ENCODE measurements around the gene CELF2. TPM values are rescaled to one million over a fixed set of nuclear protein-coding genes. Genes with fewer than 3 reads are reported as not detected.

Gene CELF2
- total RNA-seq, 4 donors from 2014 or later = 28.7 to 55.4 (median 35.0) TPM

DNA sequence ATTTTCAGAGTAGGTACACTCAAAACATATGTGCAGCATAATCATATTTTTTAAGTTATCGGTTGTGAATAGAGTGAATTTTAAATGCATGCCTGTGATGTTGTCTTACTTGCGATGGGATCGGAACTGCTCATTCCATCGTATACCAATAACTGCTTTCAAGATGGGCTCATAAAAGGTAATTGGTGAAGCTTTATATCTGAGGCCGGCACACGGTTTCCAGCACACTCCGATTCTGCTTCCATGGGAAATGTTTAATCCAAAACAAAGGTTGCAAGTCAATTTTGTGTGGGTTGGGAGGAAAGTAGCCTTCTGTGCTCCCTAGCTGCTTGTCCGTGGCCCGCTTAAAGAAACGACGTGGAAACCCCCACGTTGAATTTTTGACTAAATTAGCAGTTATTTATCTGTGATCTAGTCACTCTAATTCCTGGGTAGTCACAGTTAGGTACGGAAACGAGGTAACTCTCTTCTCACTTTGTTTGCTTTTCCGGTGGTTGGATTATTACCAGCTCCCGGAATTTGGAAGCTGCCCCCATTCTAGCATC is 10.1 kb upstream of the CELF2 start:
- Histone ChIP-seq H3K9me3 (no peaks in the 10 kb centered on the region), H3K27ac (no peak overlapping the region), H3K4me3 (replicated peaks in 1 of 3) (no peak overlapping the region), H3K27me3 (no peaks in the 10 kb centered on the region), H3K4me1 (no peaks in the 10 kb centered on the region), H3K36me3 (no peaks in the 10 kb centered on the region)
- TF ChIP-seq POLR2A (IDR thresholded peaks at IDR 0.05) = no peak
- TF ChIP-seq, protein P1, sequence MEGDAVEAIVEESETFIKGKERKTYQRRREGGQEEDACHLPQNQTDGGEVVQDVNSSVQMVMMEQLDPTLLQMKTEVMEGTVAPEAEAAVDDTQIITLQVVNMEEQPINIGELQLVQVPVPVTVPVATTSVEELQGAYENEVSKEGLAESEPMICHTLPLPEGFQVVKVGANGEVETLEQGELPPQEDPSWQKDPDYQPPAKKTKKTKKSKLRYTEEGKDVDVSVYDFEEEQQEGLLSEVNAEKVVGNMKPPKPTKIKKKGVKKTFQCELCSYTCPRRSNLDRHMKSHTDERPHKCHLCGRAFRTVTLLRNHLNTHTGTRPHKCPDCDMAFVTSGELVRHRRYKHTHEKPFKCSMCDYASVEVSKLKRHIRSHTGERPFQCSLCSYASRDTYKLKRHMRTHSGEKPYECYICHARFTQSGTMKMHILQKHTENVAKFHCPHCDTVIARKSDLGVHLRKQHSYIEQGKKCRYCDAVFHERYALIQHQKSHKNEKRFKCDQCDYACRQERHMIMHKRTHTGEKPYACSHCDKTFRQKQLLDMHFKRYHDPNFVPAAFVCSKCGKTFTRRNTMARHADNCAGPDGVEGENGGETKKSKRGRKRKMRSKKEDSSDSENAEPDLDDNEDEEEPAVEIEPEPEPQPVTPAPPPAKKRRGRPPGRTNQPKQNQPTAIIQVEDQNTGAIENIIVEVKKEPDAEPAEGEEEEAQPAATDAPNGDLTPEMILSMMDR (IDR thresholded peaks at IDR 0.05) = no peak
- no peak for DNase-seq
- intact Hi-C loops (cut with DNase I) = no loop called here
- 93% methylated on average over 16 of the region's 16 CpGs for WGBS, 2 donors

DNA sequence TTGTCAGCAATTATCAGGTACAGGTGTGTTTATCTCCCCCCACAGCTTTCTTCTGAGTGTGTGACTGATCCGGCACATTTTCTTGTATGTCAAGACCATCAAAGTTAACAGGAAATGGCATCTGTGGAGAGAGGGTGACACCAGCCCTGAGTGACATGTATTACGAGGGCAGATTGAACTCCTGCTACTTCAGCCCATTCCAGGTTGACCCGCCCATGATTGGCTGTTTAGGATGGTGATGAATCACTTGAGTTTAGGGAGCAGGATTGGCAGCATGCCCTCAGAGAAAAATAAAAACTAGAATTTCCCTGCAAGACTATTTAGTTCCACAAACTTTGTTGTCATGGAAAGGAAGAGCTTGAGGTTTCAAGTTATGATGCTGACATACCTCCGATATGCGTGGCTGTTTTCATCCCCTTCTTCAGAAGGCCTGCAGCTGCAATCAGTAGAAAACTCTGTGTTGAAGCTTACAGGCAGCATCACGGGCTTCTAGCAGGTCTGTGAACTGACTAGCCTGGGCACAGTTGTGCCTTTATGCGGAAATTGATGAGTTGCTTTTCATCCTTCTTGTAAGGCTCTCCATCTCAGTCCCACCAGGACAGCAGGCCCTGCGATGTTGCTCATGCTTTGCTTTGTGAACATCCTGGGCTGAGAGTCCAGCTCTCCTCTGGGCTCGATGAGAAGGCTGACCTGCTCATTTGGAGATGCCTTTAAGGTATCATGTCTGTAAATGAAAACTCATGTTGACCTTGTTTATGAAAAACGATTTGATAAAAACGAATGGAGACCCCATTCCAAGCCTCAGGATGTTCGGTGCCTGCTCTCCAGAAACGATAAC is 8.0 kb upstream of the CELF2 start:
- H3K4me3 ChIP-seq (replicated peaks in 1 of 3) = no peak overlapping the region
- intact Hi-C loops (cut with DNase I) = no loop called here
- peaks cover under 1 to 10% of the 10 kb centered on the region in 2 donors for H3K4me1 ChIP-seq
- WGBS, 2 donors = 89 to 95% methylated on average over 12 to 13 of the region's 13 CpGs
- no peaks in the 10 kb centered on the region for H3K27me3 ChIP-seq
- H3K27ac ChIP-seq = no peak overlapping the region
- no peak for TF ChIP-seq POLR2A (IDR thresholded peaks at IDR 0.05)
- TF ChIP-seq, protein P1 (IDR thresholded peaks at IDR 0.05) = no peak
- no peaks in the 10 kb centered on the region for H3K36me3 ChIP-seq
- no peaks in the 10 kb centered on the region for H3K9me3 ChIP-seq
- no peak for DNase-seq

DNA sequence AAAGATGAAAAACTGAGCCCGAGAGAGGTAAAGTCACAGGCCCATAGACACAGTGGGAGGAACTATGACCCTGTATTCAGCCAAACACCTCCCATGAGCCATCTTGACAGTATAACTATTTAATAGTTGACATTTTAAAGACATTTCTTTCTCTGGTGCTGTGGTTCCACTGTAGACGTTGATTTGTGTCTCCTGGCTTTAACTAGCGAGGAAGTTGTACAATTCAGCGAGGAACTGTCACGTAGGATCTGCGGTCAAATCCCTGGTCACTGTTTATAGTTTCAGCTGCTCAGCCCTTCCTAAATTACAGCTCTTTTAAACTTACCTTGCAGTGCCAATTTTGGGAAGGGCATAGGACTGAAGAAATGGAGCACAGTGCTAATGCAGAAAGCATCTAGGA is 7.1 kb upstream of the CELF2 start:
- no peak for TF ChIP-seq POLR2A (IDR thresholded peaks at IDR 0.05)
- TF ChIP-seq, protein P1 (IDR thresholded peaks at IDR 0.05) = no peak
- no peak for DNase-seq
- peaks cover 8 to 16% of the 10 kb centered on the region in 2 donors for H3K4me1 ChIP-seq
- no peak overlapping the region for H3K27ac ChIP-seq
- no peaks in the 10 kb centered on the region for H3K27me3 ChIP-seq
- 87 to 98% methylated on average over 6 of the region's 6 CpGs for WGBS, 2 donors
- no peak overlapping the region for H3K4me3 ChIP-seq (replicated peaks in 1 of 3)
- no peaks in the 10 kb centered on the region for H3K9me3 ChIP-seq
- intact Hi-C loops (cut with DNase I) = no loop called here
- H3K36me3 ChIP-seq = no peaks in the 10 kb centered on the region

DNA sequence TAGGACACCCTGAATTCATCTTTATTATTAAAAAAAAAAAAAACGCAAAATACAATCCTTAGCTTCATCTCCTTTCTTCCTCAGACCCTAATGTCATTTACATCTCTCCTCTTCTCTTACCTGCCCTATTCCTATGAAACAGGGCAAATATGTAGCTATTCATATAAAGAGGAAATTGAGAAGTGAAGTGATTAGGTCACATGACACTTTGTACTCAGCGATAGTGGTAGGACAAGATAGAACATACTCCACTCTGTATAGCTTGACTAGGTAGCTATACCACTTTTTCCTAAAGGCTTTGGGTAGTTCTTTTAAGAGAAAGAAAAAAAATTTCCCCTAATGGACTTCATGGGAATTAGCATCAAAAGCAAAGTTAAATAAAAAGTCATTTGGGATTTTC is 6.2 kb upstream of the CELF2 start:
- H3K27ac ChIP-seq = no peak overlapping the region
- H3K36me3 ChIP-seq = no peaks in the 10 kb centered on the region
- TF ChIP-seq, protein P1 (IDR thresholded peaks at IDR 0.05) = no peak
- no peak for TF ChIP-seq POLR2A (IDR thresholded peaks at IDR 0.05)
- intact Hi-C loops (cut with DNase I) = no loop called here
- no peaks in the 10 kb centered on the region for H3K9me3 ChIP-seq
- no peaks in the 10 kb centered on the region for H3K27me3 ChIP-seq
- no peak for DNase-seq
- peaks cover 11 to 23% of the 10 kb centered on the region in 2 donors for H3K4me1 ChIP-seq
- 92 to 93% methylated on average over 2 of the region's 2 CpGs for WGBS, 2 donors
- no peak overlapping the region for H3K4me3 ChIP-seq (replicated peaks in 1 of 3)

DNA sequence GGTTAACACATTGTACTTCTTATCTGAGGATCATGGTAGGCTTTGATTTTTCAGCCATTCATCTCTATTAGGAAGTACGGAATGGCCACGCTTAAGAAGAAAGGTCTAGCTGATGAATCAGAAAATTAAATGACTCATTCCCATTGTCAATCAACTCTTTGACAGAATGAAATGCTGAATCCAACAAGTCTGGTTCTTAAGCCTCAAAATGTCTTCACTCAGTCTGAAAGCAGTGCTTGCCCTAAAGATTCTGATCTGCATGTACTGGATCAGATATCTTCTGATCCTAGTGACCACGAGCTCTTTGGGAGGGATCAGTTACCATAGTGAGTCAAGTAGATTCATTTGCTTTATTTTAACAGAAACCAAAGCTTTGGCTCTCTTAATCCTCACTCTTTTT is 5.7 kb upstream of the CELF2 start:
- Histone ChIP-seq H3K27ac (no peak overlapping the region), H3K36me3 (no peaks in the 10 kb centered on the region), H3K4me3 (replicated peaks in 1 of 3) (no peak overlapping the region), H3K4me1 (peaks cover 12 to 23% of the 10 kb centered on the region in 2 donors), H3K27me3 (no peaks in the 10 kb centered on the region), H3K9me3 (no peaks in the 10 kb centered on the region)
- intact Hi-C loops (cut with DNase I) = no loop called here
- 80 to 86% methylated on average over 3 of the region's 3 CpGs for WGBS, 2 donors
- no peak for DNase-seq
- TF ChIP-seq POLR2A (IDR thresholded peaks at IDR 0.05) = no peak
- TF ChIP-seq, protein P1 (IDR thresholded peaks at IDR 0.05) = no peak

Measured in thyroid gland (tissue), 4 donors.